GM12873 (cell line): ENCODE results near the gene TMEM18.

Experiments used
- TF ChIP-seq, protein P1 (sequence below): IDR thresholded peaks from 2 replicates; pipeline ENCODE4 v1.5.1; 2012; ENCODE audit warnings: low read depth, mild to moderate bottlenecking, moderate library complexity, low read length, control low read depth; ENCODE audit not compliant: insufficient read depth; ENCODE audit errors: missing control alignments

Gene TMEM18

GRCh38 chr2:649426-650342 lies 27.5 kb downstream of the TMEM18 start:
- TF ChIP-seq, protein P1, sequence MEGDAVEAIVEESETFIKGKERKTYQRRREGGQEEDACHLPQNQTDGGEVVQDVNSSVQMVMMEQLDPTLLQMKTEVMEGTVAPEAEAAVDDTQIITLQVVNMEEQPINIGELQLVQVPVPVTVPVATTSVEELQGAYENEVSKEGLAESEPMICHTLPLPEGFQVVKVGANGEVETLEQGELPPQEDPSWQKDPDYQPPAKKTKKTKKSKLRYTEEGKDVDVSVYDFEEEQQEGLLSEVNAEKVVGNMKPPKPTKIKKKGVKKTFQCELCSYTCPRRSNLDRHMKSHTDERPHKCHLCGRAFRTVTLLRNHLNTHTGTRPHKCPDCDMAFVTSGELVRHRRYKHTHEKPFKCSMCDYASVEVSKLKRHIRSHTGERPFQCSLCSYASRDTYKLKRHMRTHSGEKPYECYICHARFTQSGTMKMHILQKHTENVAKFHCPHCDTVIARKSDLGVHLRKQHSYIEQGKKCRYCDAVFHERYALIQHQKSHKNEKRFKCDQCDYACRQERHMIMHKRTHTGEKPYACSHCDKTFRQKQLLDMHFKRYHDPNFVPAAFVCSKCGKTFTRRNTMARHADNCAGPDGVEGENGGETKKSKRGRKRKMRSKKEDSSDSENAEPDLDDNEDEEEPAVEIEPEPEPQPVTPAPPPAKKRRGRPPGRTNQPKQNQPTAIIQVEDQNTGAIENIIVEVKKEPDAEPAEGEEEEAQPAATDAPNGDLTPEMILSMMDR, result no peak

DNA sequence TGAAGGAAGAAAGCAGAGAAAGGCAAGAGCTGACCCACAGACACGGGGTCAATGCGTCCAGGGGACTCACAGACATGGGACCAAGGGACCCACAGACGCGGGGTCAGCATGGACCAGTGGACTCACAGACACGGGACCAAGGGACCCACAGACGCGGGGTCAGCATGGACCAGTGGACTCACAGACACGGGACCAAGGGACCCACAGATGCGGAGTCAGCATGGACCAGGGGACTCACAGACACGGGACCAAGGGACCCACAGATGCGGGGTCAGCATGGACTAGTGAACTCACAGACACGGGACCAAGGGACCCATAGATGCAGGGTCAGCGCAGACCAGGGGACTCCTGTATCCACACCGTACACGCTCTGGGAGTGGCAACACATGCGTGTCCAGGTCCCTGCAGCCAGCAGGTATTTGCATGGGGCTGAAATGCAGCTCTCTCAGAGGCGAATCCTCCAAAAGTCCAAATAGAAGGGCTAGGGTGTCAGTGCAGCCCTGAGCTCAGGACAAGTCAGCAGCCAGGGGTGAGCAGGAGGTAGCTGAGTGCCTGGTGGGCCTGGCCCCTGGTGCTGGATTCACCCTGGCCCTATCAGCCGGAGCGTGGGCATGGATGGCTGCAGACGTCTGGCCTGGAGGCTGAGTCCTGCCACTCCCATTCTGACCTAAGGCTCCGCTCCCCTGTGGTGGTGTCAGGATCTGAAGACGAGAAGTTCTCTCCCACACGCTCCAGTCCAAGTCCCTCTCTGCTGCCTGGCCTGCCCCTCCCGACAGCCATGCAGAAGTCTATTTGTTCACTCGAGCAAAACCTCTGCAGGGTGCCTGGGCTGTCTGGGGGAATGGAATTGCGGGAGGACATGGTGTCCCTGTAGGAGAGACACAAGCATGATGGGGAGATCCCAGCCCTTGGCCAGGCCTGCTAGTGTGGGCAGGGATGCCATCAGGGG lies 28.5 kb downstream of the TMEM18 start:
- TF ChIP-seq, protein P1, result no peak

- TF ChIP-seq, protein P1, result no peak
Measured at GRCh38 chr2:647691-648231, 29.4 kb downstream of the TMEM18 start.

- TF ChIP-seq, protein P1, result no peak
Measured at GRCh38 chr2:647003-647560, 30.1 kb downstream of the TMEM18 start.

GRCh38 chr2:644871-645270 lies 32.3 kb downstream of the TMEM18 start:
- TF ChIP-seq, protein P1, result no peak

DNA sequence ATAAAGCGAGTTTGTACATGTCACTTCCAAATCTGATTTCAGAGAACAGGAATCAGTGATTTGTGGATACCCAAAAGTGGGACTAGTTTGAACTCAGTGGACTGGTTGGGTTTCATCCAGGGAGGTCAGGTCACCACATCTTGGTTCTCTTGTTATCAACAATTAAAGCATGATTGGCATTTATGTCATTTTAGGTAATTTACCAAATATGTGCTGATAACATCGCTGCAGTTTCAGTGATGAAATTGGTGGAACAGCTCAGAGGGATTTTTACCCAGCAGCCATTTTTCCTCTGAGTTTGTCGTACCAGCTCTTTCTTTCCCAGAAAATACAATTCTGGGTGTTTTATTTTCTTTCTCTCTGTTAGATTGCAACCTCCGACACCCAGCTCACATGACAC lies 33.4 kb downstream of the TMEM18 start:
- TF ChIP-seq, protein P1, result no peak
